Measurements from ENCODE around the gene HRH2.

The HRH2 gene

GRCh38 chr5:175731756-175732465, 74.0 kb downstream of the HRH2 start:
- no peak overlapping the region for H3K27ac ChIP-seq (replicated peaks)

DNA sequence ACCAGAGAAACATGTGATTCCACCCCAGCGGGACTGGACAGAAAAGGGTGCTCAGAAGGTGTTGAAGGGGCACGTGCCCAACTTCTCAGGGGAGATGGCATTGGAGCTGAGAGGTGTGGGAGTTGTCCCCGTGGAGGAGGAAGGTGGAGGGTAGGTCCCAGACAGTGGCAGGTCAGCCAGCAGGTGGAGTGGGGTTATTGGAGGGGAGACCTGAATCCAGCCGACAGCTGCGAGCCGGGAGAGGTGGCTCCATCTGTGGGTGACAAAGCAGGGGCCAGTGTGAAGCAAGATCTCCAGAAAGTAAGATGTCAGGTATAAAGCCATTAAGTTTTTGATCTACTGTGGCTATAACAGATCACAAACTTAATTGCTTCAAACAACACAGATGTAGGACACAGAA, 75.1 kb downstream of the HRH2 start:
- peaks cover 2% of the 10 kb centered on the region for H3K27me3 ChIP-seq (ENCODE audit: insufficient read depth, poor library complexity, severe bottlenecking)
- no peak overlapping the region for H3K27ac ChIP-seq (replicated peaks)
- DNase-seq (ENCODE audit: low read depth in 1 of 2, low spot score in 1 of 2): no peak
- TF ChIP-seq REST (IDR thresholded peaks at IDR 0.05; ENCODE audit: insufficient replicate concordance, low read depth): no peak
- TF ChIP-seq SPI1 (IDR thresholded peaks at IDR 0.05; ENCODE audit: borderline replicate concordance, low read depth): no peak
- TF ChIP-seq GABPA (IDR thresholded peaks at IDR 0.05; ENCODE audit: low read depth): no peak
- TF ChIP-seq, protein P1, sequence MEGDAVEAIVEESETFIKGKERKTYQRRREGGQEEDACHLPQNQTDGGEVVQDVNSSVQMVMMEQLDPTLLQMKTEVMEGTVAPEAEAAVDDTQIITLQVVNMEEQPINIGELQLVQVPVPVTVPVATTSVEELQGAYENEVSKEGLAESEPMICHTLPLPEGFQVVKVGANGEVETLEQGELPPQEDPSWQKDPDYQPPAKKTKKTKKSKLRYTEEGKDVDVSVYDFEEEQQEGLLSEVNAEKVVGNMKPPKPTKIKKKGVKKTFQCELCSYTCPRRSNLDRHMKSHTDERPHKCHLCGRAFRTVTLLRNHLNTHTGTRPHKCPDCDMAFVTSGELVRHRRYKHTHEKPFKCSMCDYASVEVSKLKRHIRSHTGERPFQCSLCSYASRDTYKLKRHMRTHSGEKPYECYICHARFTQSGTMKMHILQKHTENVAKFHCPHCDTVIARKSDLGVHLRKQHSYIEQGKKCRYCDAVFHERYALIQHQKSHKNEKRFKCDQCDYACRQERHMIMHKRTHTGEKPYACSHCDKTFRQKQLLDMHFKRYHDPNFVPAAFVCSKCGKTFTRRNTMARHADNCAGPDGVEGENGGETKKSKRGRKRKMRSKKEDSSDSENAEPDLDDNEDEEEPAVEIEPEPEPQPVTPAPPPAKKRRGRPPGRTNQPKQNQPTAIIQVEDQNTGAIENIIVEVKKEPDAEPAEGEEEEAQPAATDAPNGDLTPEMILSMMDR (IDR thresholded peaks at IDR 0.05; ENCODE audit: insufficient read depth, low read length): no peak
- TF ChIP-seq POLR2AphosphoS5 (IDR thresholded peaks at IDR 0.05; ENCODE audit: low read depth): no peak
- H3K4me3 ChIP-seq (replicated peaks; ENCODE audit: insufficient read depth, low read length): no peak overlapping the region

More at GRCh38 chr5:175731756-175732465, 74.0 kb downstream of the HRH2 start:
- H3K27me3 ChIP-seq (ENCODE audit: insufficient read depth, poor library complexity, severe bottlenecking): peaks cover 2% of the 10 kb centered on the region
- no peak overlapping the region for H3K4me3 ChIP-seq (replicated peaks; ENCODE audit: insufficient read depth, low read length)
- no peak for TF ChIP-seq GABPA (IDR thresholded peaks at IDR 0.05; ENCODE audit: low read depth)
- no peak for TF ChIP-seq POLR2AphosphoS5 (IDR thresholded peaks at IDR 0.05; ENCODE audit: low read depth)
- TF ChIP-seq, protein P1 (IDR thresholded peaks at IDR 0.05; ENCODE audit: insufficient read depth, low read length): no peak
- TF ChIP-seq REST (IDR thresholded peaks at IDR 0.05; ENCODE audit: insufficient replicate concordance, low read depth): no peak
- TF ChIP-seq SPI1 (IDR thresholded peaks at IDR 0.05; ENCODE audit: borderline replicate concordance, low read depth): no peak
- no peak for DNase-seq (ENCODE audit: low read depth in 1 of 2, low spot score in 1 of 2)

GRCh38 chr5:175734016-175734415, 76.1 kb downstream of the HRH2 start:
- DNase-seq (ENCODE audit: low read depth in 1 of 2, low spot score in 1 of 2): no peak
- no peak overlapping the region for H3K4me3 ChIP-seq (replicated peaks; ENCODE audit: insufficient read depth, low read length)
- H3K27me3 ChIP-seq (ENCODE audit: insufficient read depth, poor library complexity, severe bottlenecking): peaks cover 2% of the 10 kb centered on the region
- no peak overlapping the region for H3K27ac ChIP-seq (replicated peaks)
- TF ChIP-seq, protein P1 (IDR thresholded peaks at IDR 0.05; ENCODE audit: insufficient read depth, low read length): no peak
- TF ChIP-seq POLR2AphosphoS5 (IDR thresholded peaks at IDR 0.05; ENCODE audit: low read depth) (no peak), REST (IDR thresholded peaks at IDR 0.05; ENCODE audit: insufficient replicate concordance, low read depth) (no peak), SPI1 (IDR thresholded peaks at IDR 0.05; ENCODE audit: borderline replicate concordance, low read depth) (no peak), GABPA (IDR thresholded peaks at IDR 0.05; ENCODE audit: low read depth) (no peak)

Data from HL-60 (cell line).